GM19238 (cell line): ENCODE measurements around the gene ZNF121.
A peak's percentile ranks its signal among the peaks of the same experiment; 100 is the strongest.

Source experiments
- DNase-seq: peaks from one replicate; pipeline ENCODE4 v3.0.0; 2011; ENCODE audit warnings: low spot score; ENCODE audit not compliant: insufficient read length

Gene ZNF121

GRCh38 chr19:9538183-9539058 is 45.9 kb downstream of the ZNF121 start, which contains the start of gene ZNF426:
TSS of gene ZNF426 (minus strand) at chr19:9538645. CDS start at chr19:9536232, 2,413 bp downstream.
- peak; percentile 77 for DNase-seq

- DNase-seq: no peak
Observed at GRCh38 chr19:9535934-9536333, 48.4 kb downstream of the ZNF121 start.

- DNase-seq: no peak
Observed at GRCh38 chr19:9531933-9532332, 52.4 kb downstream of the ZNF121 start.

- no peak for DNase-seq
Observed at GRCh38 chr19:9528757-9529336, 55.5 kb downstream of the ZNF121 start.

GRCh38 chr19:9523885-9524474 is 60.3 kb downstream of the ZNF121 start:
- DNase-seq: no peak
